HG02943 (cell line): Measurements from ENCODE around the gene ATP6V1A.

Source experiments
- ATAC-seq: cut with Tn5 transposase; IDR thresholded peaks from one replicate; pipeline ENCODE4 v1.9.1; 2021; ENCODE audit warnings: mild to moderate bottlenecking, low read depth, moderate library complexity; ENCODE audit not compliant: unreplicated experiment

Gene ATP6V1A

GRCh38 chr3:113745756-113746547 lies 883 bp upstream of the ATP6V1A start, which contains the start of gene NAA50:
Gene NAA50, minus strand, starts transcription at chr3:113746249. Its CDS starts 300 bp downstream, at chr3:113745949.
- peak; percentile 51 for ATAC-seq

DNA sequence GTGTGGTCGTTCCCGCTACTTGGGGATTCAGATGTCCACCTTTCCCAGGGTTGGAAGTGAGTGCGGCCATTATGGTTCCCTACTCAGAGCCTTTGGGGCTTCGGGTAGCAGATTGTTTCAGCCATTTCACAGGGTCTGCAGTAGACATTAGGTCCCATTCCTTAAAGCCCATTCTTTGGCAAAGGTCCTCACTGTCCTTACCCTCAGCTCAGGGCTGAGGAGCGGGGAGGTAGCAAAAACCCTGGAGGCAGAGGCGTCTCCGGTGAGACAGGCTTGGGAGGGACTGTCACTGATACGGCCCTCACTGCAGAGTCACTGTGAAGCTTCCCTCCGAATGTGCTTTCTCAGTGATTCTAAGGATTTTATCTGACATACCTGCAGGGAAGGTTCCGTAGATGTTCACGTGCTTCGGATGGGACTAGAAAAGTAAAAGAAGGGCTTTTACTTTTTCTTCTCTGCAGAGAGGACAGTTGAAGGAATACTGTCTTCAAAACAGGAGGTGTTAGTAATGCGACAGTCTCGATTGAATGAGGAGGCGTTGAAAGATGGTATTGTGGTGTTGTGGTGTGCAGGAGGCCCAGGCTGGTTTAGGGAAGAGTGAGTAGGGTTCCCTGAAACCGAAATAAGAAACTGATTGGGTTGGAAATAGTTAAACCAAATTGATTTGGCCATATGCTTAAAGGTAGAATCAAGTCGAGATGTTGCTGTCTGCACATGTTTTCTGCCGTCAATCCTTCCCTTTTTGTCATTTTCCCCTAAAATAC lies 630 bp downstream of the ATP6V1A start:
- peak; percentile 4 for ATAC-seq

GRCh38 chr3:113751141-113751540 lies 4.3 kb downstream of the ATP6V1A start:
- ATAC-seq, result no peak

GRCh38 chr3:113753376-113753985 lies 6.6 kb downstream of the ATP6V1A start:
- ATAC-seq, result no peak

DNA sequence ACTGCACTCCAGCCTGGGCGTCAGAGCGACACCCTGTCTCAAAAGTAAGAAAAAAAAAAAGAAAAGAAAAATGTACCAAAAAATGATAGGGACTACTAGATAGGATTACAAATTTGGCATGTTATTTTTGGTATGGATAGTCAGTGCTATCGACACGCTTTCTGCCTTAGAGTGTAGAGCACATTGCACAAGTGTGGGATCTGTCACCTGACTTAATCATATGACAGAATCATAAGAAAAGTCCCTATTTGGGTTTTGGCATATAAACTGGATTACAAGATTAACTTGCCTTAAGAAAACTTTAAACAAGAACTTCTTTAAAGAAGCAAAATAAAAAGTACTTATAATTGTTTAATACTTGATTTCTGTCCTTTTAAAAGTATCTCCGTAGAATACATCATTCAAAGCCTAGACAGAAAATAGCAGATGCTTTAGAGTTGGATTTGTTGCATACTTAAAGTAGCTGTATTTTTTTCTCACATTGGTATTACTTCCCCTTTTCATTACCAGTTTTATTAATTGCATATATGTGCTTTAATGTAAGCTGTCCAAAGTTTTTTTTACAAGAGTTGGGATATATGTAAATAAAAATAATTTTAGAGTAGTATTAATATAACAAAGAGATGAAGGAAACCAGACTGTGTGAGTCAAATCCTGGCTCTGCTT lies 7.8 kb downstream of the ATP6V1A start:
- ATAC-seq, result no peak

DNA sequence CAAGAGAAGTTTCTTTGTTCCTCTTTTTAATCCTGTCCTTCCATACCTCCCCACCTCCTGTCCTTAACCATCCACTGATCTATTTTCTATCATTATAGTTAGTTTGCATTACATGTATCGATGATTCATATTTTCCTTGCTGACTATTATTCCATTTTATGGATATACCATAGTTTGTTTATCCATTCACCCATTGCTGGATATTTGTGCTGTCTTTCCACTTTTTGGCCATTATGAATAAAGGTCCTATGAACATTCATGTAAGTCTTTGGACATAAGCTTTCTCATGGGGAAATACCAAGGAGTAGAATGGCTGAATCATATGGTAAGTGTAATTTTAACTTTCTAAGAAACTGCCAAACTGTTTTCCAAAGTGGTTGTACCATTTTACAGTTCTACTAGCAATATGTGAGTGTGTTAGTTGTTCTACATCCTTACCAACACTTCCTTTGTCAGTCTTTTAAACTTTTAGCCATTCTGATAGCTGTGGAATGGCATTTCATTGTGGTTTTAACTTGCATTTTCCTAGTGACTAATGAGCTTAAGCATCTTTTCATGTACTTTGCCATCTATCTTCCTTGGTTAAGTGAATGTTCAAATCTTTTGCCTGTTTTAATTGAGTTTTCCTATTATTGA lies 11.7 kb downstream of the ATP6V1A start:
- ATAC-seq, result no peak

- ATAC-seq, result no peak
These were observed 17.9 kb downstream of the ATP6V1A start for GRCh38 chr3:113764698-113765097.

- peak; percentile 80 for ATAC-seq
These were observed 22.7 kb downstream of the ATP6V1A start for GRCh38 chr3:113769551-113769950.

DNA sequence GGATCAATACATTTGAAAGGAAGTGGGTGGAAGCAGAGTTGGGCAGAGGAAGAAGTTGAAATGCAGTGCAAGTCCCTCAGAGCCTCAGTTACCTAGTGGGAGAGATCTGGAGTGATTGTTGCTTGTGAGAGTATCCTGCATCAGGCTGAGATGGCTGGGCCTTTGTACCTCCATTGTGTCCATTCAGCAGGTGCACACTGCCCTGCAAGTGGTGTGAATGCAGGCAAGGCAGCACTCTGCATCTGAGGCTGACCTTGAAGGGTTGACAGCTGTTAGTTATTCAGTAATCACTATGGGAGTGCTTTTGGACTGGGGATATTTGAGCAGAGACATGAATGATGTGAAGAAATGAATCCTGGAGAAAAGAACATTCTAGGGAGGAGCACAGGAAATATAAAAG lies 25.2 kb downstream of the ATP6V1A start:
- ATAC-seq, result no peak

DNA sequence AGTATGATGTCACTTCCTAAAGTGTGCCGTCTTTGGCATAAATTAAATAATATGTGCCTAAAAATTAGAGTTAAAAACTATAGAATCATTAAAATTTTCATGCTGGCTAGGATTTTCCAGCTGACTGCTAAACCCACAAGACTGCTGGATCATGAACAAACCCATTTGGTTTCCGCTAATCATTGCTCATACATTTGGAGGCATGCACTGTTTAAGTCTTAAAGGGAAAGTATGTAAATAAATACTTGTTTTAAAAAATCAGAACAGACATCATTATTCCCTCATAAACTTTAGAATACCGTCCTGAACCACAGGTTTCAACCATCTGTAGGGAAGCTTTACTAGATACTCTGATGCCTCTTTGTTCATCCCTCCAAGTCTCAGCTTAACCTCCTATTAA lies 26.5 kb downstream of the ATP6V1A start:
- no peak for ATAC-seq

- ATAC-seq, result no peak
These were observed 28.7 kb downstream of the ATP6V1A start for GRCh38 chr3:113775516-113775915.

DNA sequence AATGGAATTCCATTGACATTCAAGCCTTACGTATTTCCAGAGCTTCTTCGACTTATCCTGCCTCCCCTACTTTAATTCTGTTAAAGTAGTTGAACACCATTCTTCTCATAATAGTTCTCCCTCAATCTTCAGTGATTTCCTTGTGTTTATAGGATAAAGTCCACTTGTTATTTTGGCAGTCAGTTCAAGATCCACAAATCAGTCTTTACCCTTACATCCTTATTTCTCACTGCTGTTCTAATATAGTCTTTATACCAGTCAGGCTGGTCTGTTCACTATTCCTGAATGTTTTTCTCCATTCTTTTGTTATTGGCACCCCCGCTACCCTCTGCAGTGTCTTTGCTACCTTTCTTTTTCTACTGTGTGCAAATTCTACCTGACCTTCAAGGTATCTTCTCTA lies 29.7 kb downstream of the ATP6V1A start:
- ATAC-seq, result no peak

DNA sequence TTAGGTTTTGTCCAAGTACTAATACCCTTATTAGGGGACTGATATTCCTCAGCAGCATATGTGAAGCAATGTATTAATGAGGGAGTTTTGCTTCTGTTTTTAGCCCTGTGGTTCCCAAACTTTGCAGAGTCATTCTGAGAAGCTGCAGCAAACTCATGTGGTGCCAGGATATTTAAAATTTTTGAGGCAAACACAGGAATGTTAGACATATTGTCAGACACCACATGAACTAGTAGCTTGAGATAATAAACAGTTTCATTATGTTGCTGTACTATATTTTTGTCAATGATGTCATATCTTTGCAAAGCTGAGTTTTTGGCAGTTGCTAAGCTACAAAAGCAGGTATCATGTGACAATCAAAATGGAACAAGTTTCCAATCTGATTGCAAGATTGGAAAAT lies 36.6 kb downstream of the ATP6V1A start:
- no peak for ATAC-seq

DNA sequence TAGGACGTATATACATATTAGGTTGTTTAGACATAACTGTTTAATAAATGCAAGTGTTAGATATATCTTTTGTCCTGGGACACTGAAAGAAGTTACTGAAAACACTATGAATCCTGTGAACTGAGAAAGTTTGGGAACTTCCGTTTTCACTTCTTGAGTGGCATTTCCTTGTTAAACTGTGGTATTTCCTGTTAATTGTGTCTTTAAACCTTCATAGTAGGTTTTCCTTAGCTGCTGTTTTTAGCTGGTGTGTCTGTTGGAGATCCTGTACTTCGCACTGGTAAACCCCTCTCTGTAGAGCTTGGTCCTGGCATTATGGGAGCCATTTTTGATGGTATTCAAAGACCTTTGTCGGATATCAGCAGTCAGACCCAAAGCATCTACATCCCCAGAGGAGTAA lies 37.1 kb downstream of the ATP6V1A start:
- no peak for ATAC-seq

- no peak for ATAC-seq
These were observed 44.5 kb downstream of the ATP6V1A start for GRCh38 chr3:113791381-113791780.

DNA sequence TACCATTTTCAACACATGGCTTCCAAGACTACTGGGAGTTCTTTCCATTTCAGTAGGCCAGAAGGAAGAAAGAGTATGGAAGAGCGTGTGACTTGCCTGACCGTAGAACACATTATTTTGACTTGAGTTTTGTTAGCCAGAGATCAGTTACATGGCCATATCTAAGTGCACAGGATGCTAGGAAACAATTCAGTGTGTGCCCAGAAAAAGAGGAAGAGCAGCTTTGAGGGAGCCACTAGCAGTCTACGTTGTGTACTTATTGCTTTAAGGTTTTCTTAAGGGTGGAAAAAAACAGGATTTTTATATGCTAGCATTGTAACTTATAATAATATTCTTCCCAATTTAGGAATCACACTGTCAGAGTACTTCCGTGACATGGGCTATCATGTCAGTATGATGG lies 47.7 kb downstream of the ATP6V1A start:
- no peak for ATAC-seq

DNA sequence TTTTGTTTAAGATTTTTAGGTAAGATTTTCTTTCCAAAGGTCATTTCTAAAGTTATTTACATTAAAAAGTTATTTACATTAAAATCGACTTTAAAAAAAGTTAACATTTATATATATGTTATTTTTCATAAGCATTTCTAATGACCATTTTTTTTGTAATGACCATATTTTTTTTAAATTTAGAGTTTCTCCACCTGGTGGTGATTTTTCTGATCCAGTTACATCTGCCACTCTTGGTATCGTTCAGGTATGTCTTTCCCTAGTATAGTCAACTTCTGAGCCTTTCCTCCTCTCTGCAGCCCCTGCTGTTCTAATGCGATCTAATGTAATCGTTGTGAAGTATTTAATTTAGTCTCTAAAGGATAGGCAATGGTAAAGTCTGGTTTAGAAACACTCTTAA lies 48.9 kb downstream of the ATP6V1A start:
- ATAC-seq, result no peak

DNA sequence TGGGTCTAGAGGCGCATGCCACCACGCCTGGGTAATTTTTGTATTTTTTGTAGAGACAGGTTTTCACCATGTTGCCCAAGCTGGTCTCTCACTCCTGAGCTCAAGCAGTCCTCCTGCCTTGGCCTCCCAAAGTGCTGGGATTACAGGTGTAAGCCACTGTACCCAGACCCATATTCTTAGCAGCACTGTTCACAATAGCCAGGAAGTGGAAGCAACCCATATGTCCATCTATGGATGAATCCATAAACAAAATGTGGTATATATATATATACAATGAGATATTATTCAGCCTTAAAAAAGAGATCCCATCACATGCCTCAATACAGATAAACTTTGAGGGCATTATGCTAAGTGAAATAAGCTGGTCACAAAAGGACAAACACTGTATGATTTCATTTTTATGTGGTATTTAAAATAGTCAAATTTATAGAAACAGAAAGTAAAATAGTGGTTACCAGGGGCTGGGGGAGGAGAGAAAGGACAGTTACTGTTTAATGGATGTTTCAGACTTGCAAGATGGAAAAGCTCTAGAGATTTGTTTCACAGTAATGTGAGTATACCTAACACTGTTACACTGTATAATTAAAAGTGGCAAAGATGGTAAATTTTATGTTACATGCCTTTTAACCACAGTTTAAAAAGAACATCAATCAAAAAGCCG lies 56.1 kb downstream of the ATP6V1A start:
- ATAC-seq, result no peak

DNA sequence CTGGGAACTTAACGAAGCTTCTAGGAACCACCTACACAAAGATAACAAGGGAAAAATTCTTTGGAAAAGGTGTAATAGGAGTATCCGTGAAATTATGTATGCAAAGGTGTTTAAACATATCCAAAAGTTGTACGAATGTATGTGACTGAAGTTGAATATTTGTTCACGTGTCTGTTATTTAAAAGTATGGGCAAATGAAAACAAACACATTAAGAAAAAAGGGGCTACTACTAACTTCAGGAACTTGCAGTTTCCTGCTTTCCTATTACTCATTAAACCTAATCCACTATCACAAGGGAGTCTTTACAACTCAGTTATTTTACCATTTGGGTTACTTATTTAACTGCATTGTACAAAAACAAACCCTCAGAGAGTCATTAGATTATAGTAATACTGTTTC lies 57.8 kb downstream of the ATP6V1A start:
- no peak for ATAC-seq

DNA sequence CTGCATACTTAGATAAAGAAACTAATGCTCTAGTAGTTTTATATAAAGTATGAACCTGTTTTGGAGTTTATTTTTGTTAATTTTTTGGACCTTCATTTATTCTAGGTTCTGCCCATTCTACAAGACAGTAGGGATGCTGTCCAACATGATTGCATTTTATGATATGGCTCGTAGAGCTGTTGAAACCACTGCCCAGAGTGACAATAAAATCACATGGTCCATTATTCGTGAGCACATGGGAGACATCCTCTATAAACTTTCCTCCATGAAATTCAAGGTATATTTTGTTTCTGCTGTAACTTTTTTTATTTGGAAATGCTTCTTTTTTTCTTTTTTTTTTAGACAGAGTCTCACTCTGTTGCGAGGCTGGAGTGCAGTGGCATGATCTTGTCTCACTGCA lies 58.4 kb downstream of the ATP6V1A start:
- ATAC-seq, result no peak
